Measurements from ENCODE around the gene CALN1. TPM values are rescaled to one million over a fixed set of nuclear protein-coding genes. Genes with fewer than 3 reads are reported as not detected.

Gene CALN1
- total RNA-seq, 1 donor from 2014 or later, result 1.9 TPM

GRCh38 chr7:71733107-71733870, 678.8 kb downstream of the CALN1 start:
- Mint-ChIP-seq H3K27me3 (peaks cover 3% of the 10 kb centered on the region), H3K36me3 (no peaks in the 10 kb centered on the region), H3K4me3 (peak overlapping the region; percentile 66), H3K4me1 (ENCODE audit: unreplicated experiment) (peaks cover 6% of the 10 kb centered on the region), H3K27ac (peak overlapping the region; percentile 35), H3K9me3 (peaks cover 4% of the 10 kb centered on the region)
- peak; percentile 91 for DNase-seq (ENCODE audit: extremely low spot score, unreplicated experiment)
- peak; percentile 99 for TF ChIP-seq CTCF (conservative IDR thresholded peaks at IDR 0.05)

- Mint-ChIP-seq H3K4me1 (ENCODE audit: unreplicated experiment) (peaks cover 6% of the 10 kb centered on the region), H3K27me3 (peaks cover 3% of the 10 kb centered on the region), H3K27ac (no peak overlapping the region), H3K9me3 (peaks cover 4% of the 10 kb centered on the region), H3K36me3 (no peaks in the 10 kb centered on the region), H3K4me3 (no peak overlapping the region)
- DNase-seq (ENCODE audit: extremely low spot score, unreplicated experiment), result no peak
- TF ChIP-seq CTCF (conservative IDR thresholded peaks at IDR 0.05), result no peak
Measured at GRCh38 chr7:71731740-71732139, 680.4 kb downstream of the CALN1 start.

Data from type B pancreatic cell (in vitro differentiated cells).